Panc1 (cell line): ENCODE measurements around the gene ZNF672.

ENCODE experiments used
- CTCF ChIP-seq: fragments of 450-650 bp; IDR thresholded peaks from 2 replicates; pipeline ENCODE4 v1.5.1; 2017; ENCODE audit warnings: mild to moderate bottlenecking
- POLR2AphosphoS5 ChIP-seq: IDR thresholded peaks from 2 replicates; pipeline ENCODE4 v1.6.1; 2012; ENCODE audit warnings: mild to moderate bottlenecking, low read depth, low read length, moderate library complexity
- TCF7L2 ChIP-seq: IDR thresholded peaks from 2 replicates; pipeline ENCODE4 v1.6.1; 2011; ENCODE audit warnings: mild to moderate bottlenecking, low read depth, low read length, inconsistent platforms

GRCh38 chr1:248871837-248872401 lies 33.9 kb downstream of the ZNF672 start:
- TF ChIP-seq CTCF: no peak
- TF ChIP-seq POLR2AphosphoS5: no peak
- TF ChIP-seq TCF7L2: no peak
